GM19463 (cell line): ENCODE data around the gene ARHGEF9.
"Not testable (repeated sequence)": the region's sequence is repeated elsewhere in the genome, so short reads cannot be mapped to it uniquely, and the experiment has no call there.

ENCODE experiments used
- ATAC-seq: cut with Tn5 transposase; IDR thresholded peaks from one replicate; pipeline ENCODE4 v1.9.1; 2021; ENCODE audit warnings: mild to moderate bottlenecking, moderate library complexity; ENCODE audit not compliant: unreplicated experiment

The ARHGEF9 gene

DNA sequence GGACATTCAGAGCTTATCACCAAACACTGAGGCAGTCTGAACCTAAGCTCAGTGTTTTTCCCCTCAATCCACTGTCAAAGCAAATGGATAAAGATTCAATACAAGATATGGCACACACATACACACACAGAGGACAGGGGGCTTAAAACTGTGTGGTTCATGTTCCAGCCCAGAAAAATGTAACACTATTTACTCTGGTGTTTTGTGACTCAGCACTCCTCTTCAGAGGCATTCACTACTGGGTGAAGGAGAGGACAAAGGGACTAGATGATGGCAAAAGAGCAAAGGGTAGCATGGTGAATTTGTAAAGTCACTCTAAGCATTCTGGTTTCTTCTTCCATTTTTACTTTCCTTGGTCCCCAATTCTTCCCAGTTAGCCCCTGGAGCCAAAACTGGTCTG lies 120.3 kb downstream of the ARHGEF9 start:
- no peak for ATAC-seq

DNA sequence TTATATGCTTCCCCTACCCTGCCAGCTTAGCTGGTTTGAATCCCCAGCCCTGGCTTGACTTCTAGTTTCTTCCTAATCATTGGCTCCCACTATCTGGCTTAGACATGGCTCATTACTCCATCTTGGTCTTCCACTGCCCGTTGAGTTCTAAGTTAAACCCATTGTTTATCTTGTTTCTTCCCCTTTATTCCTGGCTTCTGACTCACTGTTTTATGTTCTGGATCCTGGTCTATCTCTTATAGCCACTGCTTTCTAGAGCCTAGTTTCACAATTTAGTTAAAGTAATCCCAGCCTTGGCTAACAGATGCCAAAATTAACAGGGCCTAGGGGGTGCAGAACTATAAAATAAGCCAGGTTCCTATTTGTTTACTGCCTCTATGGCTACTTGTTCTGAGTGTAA lies 120.9 kb downstream of the ARHGEF9 start:
- no peak for ATAC-seq

DNA sequence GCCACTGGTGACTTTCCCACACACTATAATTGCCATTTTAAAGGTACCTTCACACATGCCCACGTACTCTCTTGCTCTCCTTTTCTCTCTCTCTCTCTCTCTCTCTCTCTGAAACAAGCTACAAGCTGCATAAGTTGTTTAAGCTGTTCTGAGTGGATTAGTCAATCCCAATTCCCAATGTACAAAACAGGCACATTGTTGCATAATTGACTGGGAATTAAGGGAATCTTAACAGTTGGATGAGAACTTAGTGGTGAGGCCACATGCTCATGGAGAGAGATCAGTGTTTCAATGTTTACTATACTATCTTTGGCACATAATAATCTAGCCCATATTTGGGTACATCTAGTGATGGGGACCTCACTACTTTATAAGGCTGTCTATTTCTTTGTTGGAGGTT lies 123.3 kb downstream of the ARHGEF9 start:
- ATAC-seq: no peak

DNA sequence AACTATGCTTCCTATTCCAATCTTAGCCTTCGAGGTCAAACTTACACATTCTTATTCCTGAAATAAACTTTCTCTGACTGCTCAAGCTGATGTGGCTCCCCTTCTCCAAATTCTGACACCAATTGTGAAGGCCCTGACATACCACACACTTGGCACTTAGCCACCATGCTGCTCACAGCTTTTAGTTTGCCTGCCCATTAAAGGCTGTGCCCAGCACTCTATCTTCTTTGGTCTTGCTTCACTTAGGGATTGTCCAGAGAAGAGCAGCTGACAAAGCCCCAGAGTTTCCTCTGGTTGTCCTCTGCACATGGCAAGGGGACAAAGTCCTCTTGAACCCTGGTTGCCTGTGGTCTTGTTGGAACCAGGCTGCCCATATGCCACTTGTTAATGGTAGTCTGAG lies 126.1 kb downstream of the ARHGEF9 start:
- ATAC-seq: no peak

DNA sequence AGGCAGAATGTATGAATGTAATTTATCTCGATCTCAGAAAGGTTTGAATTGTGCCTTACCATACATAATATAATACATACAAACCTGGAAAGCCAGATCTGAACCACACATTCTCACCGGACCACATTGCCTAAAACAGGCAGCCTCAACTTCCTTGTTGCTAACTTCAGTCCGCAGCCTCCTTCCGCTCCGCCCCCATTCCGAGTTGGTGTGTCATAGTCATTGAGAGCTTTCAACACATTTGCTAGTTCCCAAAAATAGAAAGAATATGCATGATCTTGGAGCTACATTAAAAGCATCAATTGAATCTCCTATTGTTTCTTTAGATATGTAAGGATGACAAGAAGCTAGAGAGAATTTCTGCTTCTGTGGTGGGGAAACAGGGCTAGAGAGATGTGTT lies 127.2 kb downstream of the ARHGEF9 start:
- ATAC-seq: no peak

DNA sequence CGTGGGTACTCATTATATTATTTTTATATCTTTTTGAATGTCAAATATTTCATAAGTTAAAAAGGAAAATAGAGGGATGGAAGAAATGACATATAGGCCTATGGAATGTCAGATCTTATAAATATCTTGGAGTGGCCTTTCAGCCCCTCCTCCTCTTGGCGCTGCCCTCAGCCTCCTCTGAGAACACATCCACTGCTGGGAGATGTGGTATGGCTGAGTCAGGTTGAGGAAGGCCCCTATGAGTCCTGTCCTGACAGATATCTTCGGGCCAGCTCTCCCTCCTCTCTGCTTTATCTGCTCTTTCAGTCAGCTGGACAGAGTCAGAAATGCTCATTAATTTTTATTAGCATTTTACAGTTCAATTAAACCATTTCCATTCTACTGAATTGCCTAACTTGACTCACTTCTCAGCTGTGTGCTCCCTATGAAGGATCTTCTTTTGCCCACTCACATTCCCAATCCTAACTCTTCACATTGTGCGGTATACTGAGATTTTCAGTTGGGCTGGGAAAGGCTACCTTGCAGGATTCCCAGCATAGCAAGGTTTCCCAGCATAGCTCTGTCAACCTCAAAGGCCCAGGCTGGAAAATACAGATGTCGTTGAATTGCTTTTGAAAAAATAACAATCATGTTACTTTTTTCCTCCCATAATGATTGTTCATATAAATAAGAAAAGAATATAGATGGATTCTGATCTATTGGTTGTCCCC lies 128.0 kb downstream of the ARHGEF9 start:
- no peak for ATAC-seq

DNA sequence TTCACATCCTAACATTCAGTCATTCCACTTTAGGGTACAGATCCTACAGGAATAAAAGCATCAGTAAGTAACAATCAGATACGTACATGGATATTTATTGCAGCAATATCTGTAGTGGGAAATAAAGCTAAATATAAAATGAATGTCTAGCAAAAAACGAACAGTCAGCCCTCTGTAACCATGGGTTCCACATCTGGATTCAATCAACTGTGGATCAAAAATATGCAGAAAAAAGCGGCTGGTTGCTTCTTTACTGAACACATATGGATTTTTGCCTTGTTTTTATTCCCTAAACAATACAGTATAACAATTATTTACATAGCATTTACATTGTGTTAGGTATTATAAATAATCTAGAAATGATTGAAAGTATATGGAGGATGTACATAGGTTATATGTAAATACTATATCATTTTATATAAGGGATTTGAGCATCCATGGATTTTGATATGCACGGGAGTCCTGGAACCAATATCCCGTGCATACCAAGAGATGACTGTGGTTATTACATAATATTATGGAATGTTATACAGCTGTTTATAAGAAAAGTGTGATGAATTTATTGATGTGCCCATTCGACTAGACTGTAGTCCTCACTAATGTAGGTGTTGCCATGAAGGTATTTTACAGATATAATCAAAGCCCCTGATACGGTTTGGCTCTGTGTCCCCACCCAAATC lies 132.8 kb downstream of the ARHGEF9 start:
- ATAC-seq: no peak

DNA sequence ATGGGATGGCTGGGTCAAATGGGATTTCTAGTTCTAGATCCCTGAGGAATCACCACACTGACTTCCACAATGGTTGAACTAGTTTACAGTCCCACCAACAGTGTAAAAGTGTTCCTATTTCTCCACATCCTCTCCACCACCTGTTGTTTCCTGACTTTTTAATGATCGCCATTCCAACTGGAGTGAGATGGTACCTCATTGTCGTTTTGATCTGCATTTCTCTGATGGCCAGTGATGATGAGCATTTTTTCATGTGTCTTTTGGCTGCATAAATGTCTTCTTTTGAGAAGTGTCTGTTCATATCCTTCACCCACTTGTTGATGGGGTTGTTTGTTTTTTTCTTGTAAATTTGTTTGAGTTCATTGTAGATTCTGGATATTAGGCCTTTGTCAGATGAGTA lies 139.3 kb downstream of the ARHGEF9 start:
- not testable (repeated sequence) for ATAC-seq

DNA sequence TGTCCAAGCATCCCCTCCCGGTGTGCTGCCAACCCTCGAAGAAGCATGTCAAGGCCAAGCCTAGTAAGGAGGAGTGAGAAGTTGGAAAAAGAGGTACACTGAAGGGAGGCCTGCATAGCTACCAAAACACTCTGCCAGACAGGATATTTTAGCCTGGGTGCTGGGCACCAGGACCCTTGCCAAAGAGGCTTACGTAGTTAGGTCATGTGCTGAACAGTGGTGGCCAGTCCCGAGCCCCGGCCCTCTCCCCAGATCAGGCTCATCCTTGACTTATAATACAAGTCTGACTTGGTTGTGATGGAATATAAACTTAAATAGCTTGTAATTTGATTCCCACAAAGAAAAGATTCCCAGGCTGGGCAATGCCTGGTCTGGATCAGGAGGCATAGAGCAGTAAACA lies 149.3 kb downstream of the ARHGEF9 start:
- ATAC-seq: no peak

DNA sequence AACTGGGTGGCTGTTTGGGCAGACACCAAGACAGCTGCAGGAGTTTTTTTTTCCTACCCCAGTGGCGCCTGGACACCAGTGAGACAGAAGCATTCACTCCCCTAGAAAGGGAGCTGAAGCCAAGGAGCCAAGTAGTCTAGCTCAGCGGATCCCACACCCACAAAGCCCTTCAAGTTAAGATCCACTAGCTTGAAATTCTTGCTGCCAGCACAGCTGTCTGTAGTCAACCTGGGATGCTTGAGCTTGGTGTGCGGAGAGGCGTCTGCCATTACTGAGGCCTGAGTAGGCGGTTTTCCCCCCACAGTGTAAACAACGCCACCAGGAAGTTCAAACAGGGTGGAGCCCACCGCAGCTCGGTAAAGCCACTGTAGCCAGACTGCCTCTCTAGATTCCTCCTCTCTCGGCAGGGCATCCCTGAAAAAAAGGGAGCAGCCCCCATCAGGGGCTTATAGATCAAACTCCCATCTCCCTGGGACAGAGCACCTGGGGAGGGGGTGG lies 171.4 kb downstream of the ARHGEF9 start:
- ATAC-seq: no peak

DNA sequence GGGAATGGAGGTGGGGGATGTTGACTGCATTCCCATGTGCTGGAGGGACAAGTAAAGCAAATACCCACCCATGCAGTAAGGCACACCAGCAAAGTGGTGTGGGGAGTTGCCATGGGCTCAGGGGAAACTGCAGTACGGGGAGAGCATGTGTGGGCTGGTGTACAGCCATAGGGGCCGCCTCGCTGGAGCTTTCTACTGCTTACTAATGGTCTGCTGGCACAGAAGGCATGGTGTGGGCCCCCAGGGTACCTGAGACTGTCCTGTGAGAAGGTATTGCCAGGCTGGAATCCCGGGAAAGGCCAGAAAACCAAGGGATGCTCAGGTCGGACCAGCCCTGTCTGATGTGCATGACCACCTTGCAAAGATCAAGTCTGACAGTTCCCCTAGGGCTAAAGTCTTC lies 199.1 kb downstream of the ARHGEF9 start:
- ATAC-seq: no peak
